Subcutaneous adipose tissue (tissue), 4 donors: ENCODE measurements around the gene OR1D5. TPM values are rescaled to one million over a fixed set of nuclear protein-coding genes. Genes with fewer than 3 reads are reported as not detected.

Experiments
- CTCF ChIP-seq: fragments of 450-650 bp; IDR thresholded peaks from one replicate; pipeline ENCODE4 v1.5.1; 2016; ENCODE audit warnings: low read depth, mild to moderate bottlenecking, control low read depth, antibody characterized with exemption, moderate library complexity
- total RNA-seq, 4 donors: library from RNA; depleted of rRNA; stranded (reverse); fragments of >200 nt; gene quantifications; one replicate each; pipeline ENCODE4 v1.1.0, GENCODE V29; 2016

The OR1D5 gene
- total RNA-seq, 4 donors from 2014 or later: not detected

GRCh38 chr17:3017936-3018335 is 45.5 kb downstream of the OR1D5 start:
- no peak for TF ChIP-seq CTCF

- TF ChIP-seq CTCF: no peak
These were observed 47.5 kb downstream of the OR1D5 start for GRCh38 chr17:3015890-3016289.

GRCh38 chr17:3012926-3013581 is 50.4 kb downstream of the OR1D5 start:
- TF ChIP-seq CTCF: no peak

Other genes with a start within 250 kb of the OR1D5 start
- gene OR1D2, start 40.8 kb upstream of the OR1D5 start, total RNA-seq: not detected
- not detected for gene OR1G1, start 63.9 kb upstream of the OR1D5 start, total RNA-seq
- not detected for gene OR1A2, start 133.9 kb upstream of the OR1D5 start, total RNA-seq
- gene OR1A1, start 144.1 kb upstream of the OR1D5 start, total RNA-seq: not detected
- gene OR3A1, start 234.8 kb upstream of the OR1D5 start, total RNA-seq: not detected